OCI-LY7 (cell line): ENCODE data around the gene TBC1D2B. TPM values are rescaled to one million over a fixed set of nuclear protein-coding genes. Genes with fewer than 3 reads are reported as not detected.

ENCODE experiments used
- BruUV-seq: library from RNA; stranded (reverse); fragments of 400-500 nt; replicated peaks from 2 replicates; lab custom pipeline; 2021; lab: Mats Ljungman, UMichigan
- CTCF ChIA-PET: fragments of 300-600 bp; sonication (Branson Sonifier 250); formaldehyde crosslinking; loops from one replicate; lab custom pipeline; 2022; ENCODE audit warnings: antibody characterized with exemption; ENCODE audit not compliant: unreplicated experiment; lab: Charles Lee
- POLR2A ChIA-PET: fragments of 300-600 bp; sonication (Branson Sonifier 250); formaldehyde crosslinking; loops from one replicate; lab custom pipeline; 2022; ENCODE audit warnings: antibody characterized with exemption; lab: Charles Lee
- DNase-seq: peaks from one replicate; pipeline ENCODE4 v3.0.0-alpha.2; 2015; ENCODE audit warnings: low spot score
- H2AFZ ChIP-seq: fragments of 200-600 bp; sonication (generic), shearing (Covaris generic); 2 replicates; pipeline ENCODE4 v1.6.1; 2014; ENCODE audit warnings: mild to moderate bottlenecking, antibody characterized with exemption, low read length, moderate library complexity
- H3K27ac ChIP-seq: fragments of 200-600 bp; sonication (generic); 2 replicates; pipeline ENCODE4 v1.5.1; 2014; ENCODE audit warnings: mixed run types, low read depth, mild to moderate bottlenecking, moderate library complexity, low read length, inconsistent platforms; ENCODE audit not compliant: poor library complexity, severe bottlenecking
- H3K36me3 ChIP-seq: fragments of 200-600 bp; sonication (generic); 2 replicates; pipeline ENCODE4 v1.6.1; 2014; ENCODE audit warnings: mild to moderate bottlenecking, antibody characterized with exemption, low read length, moderate library complexity, mixed read lengths; ENCODE audit not compliant: insufficient read depth
- H3K4me1 ChIP-seq: fragments of 200-600 bp; sonication (generic); 2 replicates; pipeline ENCODE4 v1.5.1; 2014; ENCODE audit warnings: mild to moderate bottlenecking, low read length; ENCODE audit not compliant: insufficient read depth, poor library complexity, severe bottlenecking
- H3K4me2 ChIP-seq: fragments of 200-600 bp; sonication (generic); 2 replicates; pipeline ENCODE4 v1.6.1; 2014; ENCODE audit warnings: mild to moderate bottlenecking, low read length
- H3K4me3 ChIP-seq: fragments of 200-600 bp; sonication (generic); 2 replicates; pipeline ENCODE4 v1.5.1; 2014; ENCODE audit warnings: mild to moderate bottlenecking, low read depth, low read length; ENCODE audit not compliant: poor library complexity, severe bottlenecking
- H3K79me2 ChIP-seq: fragments of 200-600 bp; sonication (generic); 2 replicates; pipeline ENCODE4 v1.6.1; 2016; ENCODE audit warnings: low read depth, mild to moderate bottlenecking, low read length, moderate library complexity, mixed read lengths; ENCODE audit not compliant: insufficient read depth
- H3K9me2 ChIP-seq: fragments of 200-600 bp; sonication (generic); 2 replicates; pipeline ENCODE4 v1.6.1; 2016; ENCODE audit warnings: mild to moderate bottlenecking, low read length, mixed read lengths; ENCODE audit not compliant: insufficient read depth
- H3K9me3 ChIP-seq: fragments of 200-600 bp; sonication (generic); 2 replicates; pipeline ENCODE4 v1.6.1; 2014; ENCODE audit warnings: mild to moderate bottlenecking, mixed run types, low read length, mixed read lengths
- H4K20me1 ChIP-seq: fragments of 200-600 bp; sonication (generic); 2 replicates; pipeline ENCODE4 v1.6.1; 2014; ENCODE audit warnings: mild to moderate bottlenecking, antibody characterized with exemption, low read length, moderate library complexity, mixed read lengths; ENCODE audit not compliant: insufficient read depth
- CTCF ChIP-seq: fragments of 200-600 bp; sonication (generic); conservative IDR thresholded peaks from 2 replicates; pipeline ENCODE4 v1.5.1; 2014; ENCODE audit warnings: mild to moderate bottlenecking, antibody characterized with exemption, low read length, moderate library complexity, mixed read lengths
- EZH2phosphoT487 ChIP-seq: fragments of 200-600 bp; sonication (generic); IDR thresholded peaks from 2 replicates; pipeline ENCODE4 v1.6.1; 2018; ENCODE audit warnings: low read depth, borderline replicate concordance, mild to moderate bottlenecking, mixed run types, antibody characterized with exemption, low read length, moderate library complexity, mixed read lengths
- intact Hi-C: fragments of 100-400 bp; cut with micrococcal nuclease; formaldehyde crosslinking; loops from one replicate; pipeline ENCODE4 v1.10.0; 2022; ENCODE audit not compliant: unreplicated experiment
- total RNA-seq, 2 experiments: library from RNA; depleted of rRNA in 1 of 2; stranded (reverse); fragments of >200 nt in 1 of 2; shearing (Covaris generic) in 1 of 2; gene quantifications; 2 replicates each; pipeline ENCODE4 v1.2.3, GENCODE V29; 2014 to 2022

TBC1D2B gene
- total RNA-seq, 2 experiments from 2014 or later: 30.9 to 41.5 TPM

- no TSS peak for BruUV-seq
- ChIA-PET POLR2A (interaction anchor here (0.6 to 1.7 kb wide), 5 partner anchors 14 to 101 kb away, joined by 3 to 6 read pairs (median 4); no protein-coding TSS in a partner anchor), CTCF (no interaction called here)
- no peak overlapping the region for H3K4me3 ChIP-seq
- no peaks in the 10 kb centered on the region for H3K9me2 ChIP-seq
- no peak for DNase-seq
- peaks cover 60% of the 10 kb centered on the region for H3K4me1 ChIP-seq
- H3K9me3 ChIP-seq: no peaks in the 10 kb centered on the region
- intact Hi-C loops: no loop called here
- no peak overlapping the region for H2AFZ ChIP-seq
- H3K4me2 ChIP-seq: peak overlapping the region; percentile 8; the same call in 1 of the 2 replicates
- H4K20me1 ChIP-seq: 0 out of 2 replicates have a peak, but pooled peaks cover 7% of the 10 kb centered on the region
- H3K36me3 ChIP-seq: peaks cover 16% of the 10 kb centered on the region; the same call in 1 of the 2 replicates
- no peak for TF ChIP-seq CTCF
- TF ChIP-seq EZH2phosphoT487: no peak
- no peak overlapping the region for H3K27ac ChIP-seq
- peaks cover 84% of the 10 kb centered on the region for H3K79me2 ChIP-seq
Measured at GRCh38 chr15:78073046-78073787, 4.3 kb downstream of the TBC1D2B start.

DNA sequence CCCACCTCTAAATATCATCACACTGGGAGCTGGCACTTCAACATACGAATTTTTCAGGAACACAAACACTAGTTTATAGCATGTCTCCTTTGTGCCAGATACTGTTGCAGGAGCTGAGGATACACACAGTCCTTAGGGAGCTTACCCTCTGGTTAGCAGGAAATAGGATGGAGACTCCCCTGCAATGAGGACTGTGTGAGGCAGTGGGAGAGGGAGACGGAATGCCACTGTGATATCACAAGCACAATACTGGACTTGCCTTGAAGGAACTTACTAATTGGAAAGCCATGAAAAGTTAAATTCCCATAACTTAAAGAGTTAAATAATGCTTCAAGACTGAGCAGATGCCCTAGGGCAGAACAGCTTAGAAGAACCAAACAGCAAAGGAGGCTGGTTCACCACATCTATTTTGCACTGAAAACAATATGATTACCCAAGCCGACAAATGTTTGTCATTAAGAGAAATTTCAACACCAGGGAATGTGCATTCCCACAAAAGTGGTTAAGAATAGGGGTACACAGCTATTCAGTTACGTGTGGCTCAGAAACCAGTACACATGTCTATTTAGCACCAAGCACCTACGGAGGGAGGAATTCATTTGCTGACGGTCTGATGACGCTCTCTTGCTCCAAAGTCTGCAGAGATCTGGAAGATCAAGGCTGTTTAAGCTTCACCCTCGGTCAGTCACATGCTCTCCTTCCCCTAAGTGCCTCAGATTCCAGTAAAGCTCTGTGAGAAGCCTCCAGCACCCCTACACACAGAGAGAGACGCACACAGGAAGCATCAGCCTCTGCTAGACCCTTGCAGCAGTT lies 5.2 kb downstream of the TBC1D2B start:
- intact Hi-C loops: no loop called here
- ChIA-PET CTCF (no interaction called here), POLR2A (interaction anchor here (0.8 to 1.7 kb wide), 6 partner anchors 10 to 102 kb away, joined by 4 to 6 read pairs (median 4); no protein-coding TSS in a partner anchor)
- Histone ChIP-seq H2AFZ (no peak overlapping the region), H3K4me1 (peaks cover 64% of the 10 kb centered on the region), H3K36me3 (peaks cover 16% of the 10 kb centered on the region; the same call in 1 of the 2 replicates), H3K79me2 (peaks cover 93% of the 10 kb centered on the region), H3K9me3 (no peaks in the 10 kb centered on the region), H4K20me1 (0 out of 2 replicates have a peak, but pooled peaks cover 7% of the 10 kb centered on the region), H3K4me3 (no peak overlapping the region), H3K9me2 (no peaks in the 10 kb centered on the region), H3K4me2 (peak overlapping the region; percentile 8; the same call in 1 of the 2 replicates), H3K27ac (no peak overlapping the region)
- no peak for DNase-seq
- BruUV-seq: no TSS peak
- TF ChIP-seq EZH2phosphoT487: no peak
- no peak for TF ChIP-seq CTCF
